OCI-LY1 (cell line): ENCODE data around the gene MEIOC.

Experiments
- EZH2 ChIP-seq: fragments of 200-600 bp; sonication (generic), shearing (Covaris generic); IDR thresholded peaks from 2 replicates; pipeline ENCODE4 v1.8.0; 2017; ENCODE audit warnings: borderline replicate concordance, mixed run types, mild to moderate bottlenecking, antibody characterized with exemption, low read length, moderate library complexity, mixed read lengths
- TF ChIP-seq, protein P1 (sequence below): fragments of 200-600 bp; sonication (generic), shearing (Covaris generic); IDR thresholded peaks from 2 replicates; pipeline ENCODE4 v1.5.1; 2017; ENCODE audit warnings: mild to moderate bottlenecking, antibody characterized with exemption, low read length, moderate library complexity, mixed read lengths

DNA sequence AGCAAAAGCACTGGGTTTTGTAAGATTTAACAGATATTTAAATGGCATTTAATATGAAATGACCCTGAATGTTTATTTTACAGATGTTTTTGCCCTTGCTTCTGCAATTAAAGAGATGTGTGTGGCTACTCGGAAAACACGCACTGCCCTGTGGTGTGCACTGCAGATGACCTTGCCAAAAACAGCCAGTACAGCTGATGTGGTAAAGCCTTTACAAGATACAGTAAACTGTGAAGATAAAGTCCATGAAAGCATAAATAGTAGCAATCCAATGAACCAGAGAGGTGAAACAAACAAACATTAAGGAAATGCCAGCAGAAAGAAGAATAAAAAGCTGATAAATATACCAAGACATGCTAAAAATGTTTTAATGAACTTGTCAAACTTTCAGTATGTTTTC is 17.6 kb downstream of the MEIOC start:
- TF ChIP-seq, protein P1, sequence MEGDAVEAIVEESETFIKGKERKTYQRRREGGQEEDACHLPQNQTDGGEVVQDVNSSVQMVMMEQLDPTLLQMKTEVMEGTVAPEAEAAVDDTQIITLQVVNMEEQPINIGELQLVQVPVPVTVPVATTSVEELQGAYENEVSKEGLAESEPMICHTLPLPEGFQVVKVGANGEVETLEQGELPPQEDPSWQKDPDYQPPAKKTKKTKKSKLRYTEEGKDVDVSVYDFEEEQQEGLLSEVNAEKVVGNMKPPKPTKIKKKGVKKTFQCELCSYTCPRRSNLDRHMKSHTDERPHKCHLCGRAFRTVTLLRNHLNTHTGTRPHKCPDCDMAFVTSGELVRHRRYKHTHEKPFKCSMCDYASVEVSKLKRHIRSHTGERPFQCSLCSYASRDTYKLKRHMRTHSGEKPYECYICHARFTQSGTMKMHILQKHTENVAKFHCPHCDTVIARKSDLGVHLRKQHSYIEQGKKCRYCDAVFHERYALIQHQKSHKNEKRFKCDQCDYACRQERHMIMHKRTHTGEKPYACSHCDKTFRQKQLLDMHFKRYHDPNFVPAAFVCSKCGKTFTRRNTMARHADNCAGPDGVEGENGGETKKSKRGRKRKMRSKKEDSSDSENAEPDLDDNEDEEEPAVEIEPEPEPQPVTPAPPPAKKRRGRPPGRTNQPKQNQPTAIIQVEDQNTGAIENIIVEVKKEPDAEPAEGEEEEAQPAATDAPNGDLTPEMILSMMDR, result no peak
- TF ChIP-seq EZH2, result no peak
